OCI-LY7 (cell line): ENCODE measurements around the gene SRP54. TPM values are rescaled to one million over a fixed set of nuclear protein-coding genes. Genes with fewer than 3 reads are reported as not detected.
"Not testable (repeated sequence)": the region's sequence is repeated elsewhere in the genome, so short reads cannot be mapped to it uniquely, and the experiment has no call there.

Source experiments
- BruUV-seq: library from RNA; stranded (reverse); fragments of 400-500 nt; replicated peaks from 2 replicates; lab custom pipeline; 2021; lab: Mats Ljungman, UMichigan
- CTCF ChIA-PET: fragments of 300-600 bp; sonication (Branson Sonifier 250); formaldehyde crosslinking; loops from one replicate; lab custom pipeline; 2022; ENCODE audit warnings: antibody characterized with exemption; ENCODE audit not compliant: unreplicated experiment; lab: Charles Lee
- POLR2A ChIA-PET: fragments of 300-600 bp; sonication (Branson Sonifier 250); formaldehyde crosslinking; loops from one replicate; lab custom pipeline; 2022; ENCODE audit warnings: antibody characterized with exemption; lab: Charles Lee
- DNase-seq: peaks from one replicate; pipeline ENCODE4 v3.0.0-alpha.2; 2015; ENCODE audit warnings: low spot score
- H2AFZ ChIP-seq: fragments of 200-600 bp; sonication (generic), shearing (Covaris generic); 2 replicates; pipeline ENCODE4 v1.6.1; 2014; ENCODE audit warnings: mild to moderate bottlenecking, antibody characterized with exemption, low read length, moderate library complexity
- H3K27ac ChIP-seq: fragments of 200-600 bp; sonication (generic); 2 replicates; pipeline ENCODE4 v1.5.1; 2014; ENCODE audit warnings: mixed run types, low read depth, mild to moderate bottlenecking, moderate library complexity, low read length, inconsistent platforms; ENCODE audit not compliant: poor library complexity, severe bottlenecking
- H3K36me3 ChIP-seq: fragments of 200-600 bp; sonication (generic); 2 replicates; pipeline ENCODE4 v1.6.1; 2014; ENCODE audit warnings: mild to moderate bottlenecking, antibody characterized with exemption, low read length, moderate library complexity, mixed read lengths; ENCODE audit not compliant: insufficient read depth
- H3K4me1 ChIP-seq: fragments of 200-600 bp; sonication (generic); 2 replicates; pipeline ENCODE4 v1.5.1; 2014; ENCODE audit warnings: mild to moderate bottlenecking, low read length; ENCODE audit not compliant: insufficient read depth, poor library complexity, severe bottlenecking
- H3K4me2 ChIP-seq: fragments of 200-600 bp; sonication (generic); 2 replicates; pipeline ENCODE4 v1.6.1; 2014; ENCODE audit warnings: mild to moderate bottlenecking, low read length
- H3K4me3 ChIP-seq: fragments of 200-600 bp; sonication (generic); 2 replicates; pipeline ENCODE4 v1.5.1; 2014; ENCODE audit warnings: mild to moderate bottlenecking, low read depth, low read length; ENCODE audit not compliant: poor library complexity, severe bottlenecking
- H3K79me2 ChIP-seq: fragments of 200-600 bp; sonication (generic); 2 replicates; pipeline ENCODE4 v1.6.1; 2016; ENCODE audit warnings: low read depth, mild to moderate bottlenecking, low read length, moderate library complexity, mixed read lengths; ENCODE audit not compliant: insufficient read depth
- H3K9me2 ChIP-seq: fragments of 200-600 bp; sonication (generic); 2 replicates; pipeline ENCODE4 v1.6.1; 2016; ENCODE audit warnings: mild to moderate bottlenecking, low read length, mixed read lengths; ENCODE audit not compliant: insufficient read depth
- H3K9me3 ChIP-seq: fragments of 200-600 bp; sonication (generic); 2 replicates; pipeline ENCODE4 v1.6.1; 2014; ENCODE audit warnings: mild to moderate bottlenecking, mixed run types, low read length, mixed read lengths
- H4K20me1 ChIP-seq: fragments of 200-600 bp; sonication (generic); 2 replicates; pipeline ENCODE4 v1.6.1; 2014; ENCODE audit warnings: mild to moderate bottlenecking, antibody characterized with exemption, low read length, moderate library complexity, mixed read lengths; ENCODE audit not compliant: insufficient read depth
- EZH2phosphoT487 ChIP-seq: fragments of 200-600 bp; sonication (generic); IDR thresholded peaks from 2 replicates; pipeline ENCODE4 v1.6.1; 2018; ENCODE audit warnings: low read depth, borderline replicate concordance, mild to moderate bottlenecking, mixed run types, antibody characterized with exemption, low read length, moderate library complexity, mixed read lengths
- intact Hi-C: fragments of 100-400 bp; cut with micrococcal nuclease; formaldehyde crosslinking; loops from one replicate; pipeline ENCODE4 v1.10.0; 2022; ENCODE audit not compliant: unreplicated experiment
- total RNA-seq, 2 experiments: library from RNA; depleted of rRNA in 1 of 2; stranded (reverse); fragments of >200 nt in 1 of 2; shearing (Covaris generic) in 1 of 2; gene quantifications; 2 replicates each; pipeline ENCODE4 v1.2.3, GENCODE V29; 2014 to 2022
- TF ChIP-seq, protein P1 (sequence below): fragments of 200-600 bp; sonication (generic); conservative IDR thresholded peaks from 2 replicates; pipeline ENCODE4 v1.5.1; 2014; ENCODE audit warnings: mild to moderate bottlenecking, antibody characterized with exemption, low read length, moderate library complexity, mixed read lengths

Gene SRP54
- total RNA-seq, 2 experiments from 2014 or later, result 50.9 to 86.0 TPM

GRCh38 chr14:35038312-35038711 is 55.5 kb downstream of the SRP54 start:
- Histone ChIP-seq H3K9me3 (peaks cover 17% of the 10 kb centered on the region), H3K36me3 (peaks cover 13% of the 10 kb centered on the region)
- H3K79me2 ChIP-seq, H3K9me2 ChIP-seq, H3K4me1 ChIP-seq, H3K4me2 ChIP-seq, POLR2A ChIA-PET, CTCF ChIA-PET, H2AFZ ChIP-seq, intact Hi-C loops, DNase-seq, H4K20me1 ChIP-seq, H3K4me3 ChIP-seq, BruUV-seq, H3K27ac ChIP-seq: not testable (repeated sequence)

DNA sequence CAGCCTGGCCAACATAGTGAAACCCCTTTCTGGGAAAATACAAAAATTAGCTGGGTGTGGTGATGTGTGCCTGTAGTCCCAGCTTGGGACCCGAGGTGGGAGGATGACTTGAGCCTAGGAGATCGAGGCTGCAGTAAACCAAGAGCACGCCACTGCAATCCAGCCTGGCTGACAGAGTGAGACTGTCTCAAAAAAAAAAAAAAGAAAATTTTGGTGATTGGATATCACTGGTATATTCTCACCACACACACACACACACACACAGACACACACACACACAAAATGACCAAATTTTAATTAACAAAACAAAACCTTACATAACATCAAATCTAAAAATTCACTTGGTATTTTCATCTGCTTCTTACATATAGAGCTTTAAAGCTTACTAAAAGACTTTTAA is 59.8 kb downstream of the SRP54 start:
- H3K9me2 ChIP-seq, result no peaks in the 10 kb centered on the region
- ChIA-PET POLR2A (interaction anchor here (0.6 to 1.5 kb wide), 6 partner anchors 10 to 412 kb away, joined by 3 to 6 read pairs (median 4); partner anchors contain the start of gene SNX6), CTCF (no interaction called here)
- intact Hi-C loops, result no loop called here
- H3K36me3 ChIP-seq, result no peaks in the 10 kb centered on the region
- H3K9me3 ChIP-seq, result no peaks in the 10 kb centered on the region
- no peak overlapping the region for H3K4me3 ChIP-seq
- H3K4me1 ChIP-seq, result peaks cover 14% of the 10 kb centered on the region
- BruUV-seq, result no TSS peak
- 0 out of 2 replicates have a peak overlapping the region, but pooled peaks have one; percentile 24 for H2AFZ ChIP-seq
- peaks cover 7% of the 10 kb centered on the region; the same call in 1 of the 2 replicates for H3K79me2 ChIP-seq
- no peak overlapping the region for H3K4me2 ChIP-seq
- DNase-seq, result no peak
- H3K27ac ChIP-seq, result no peak overlapping the region
- H4K20me1 ChIP-seq, result no peaks in the 10 kb centered on the region
- no peak for TF ChIP-seq EZH2phosphoT487
- TF ChIP-seq, protein P1, sequence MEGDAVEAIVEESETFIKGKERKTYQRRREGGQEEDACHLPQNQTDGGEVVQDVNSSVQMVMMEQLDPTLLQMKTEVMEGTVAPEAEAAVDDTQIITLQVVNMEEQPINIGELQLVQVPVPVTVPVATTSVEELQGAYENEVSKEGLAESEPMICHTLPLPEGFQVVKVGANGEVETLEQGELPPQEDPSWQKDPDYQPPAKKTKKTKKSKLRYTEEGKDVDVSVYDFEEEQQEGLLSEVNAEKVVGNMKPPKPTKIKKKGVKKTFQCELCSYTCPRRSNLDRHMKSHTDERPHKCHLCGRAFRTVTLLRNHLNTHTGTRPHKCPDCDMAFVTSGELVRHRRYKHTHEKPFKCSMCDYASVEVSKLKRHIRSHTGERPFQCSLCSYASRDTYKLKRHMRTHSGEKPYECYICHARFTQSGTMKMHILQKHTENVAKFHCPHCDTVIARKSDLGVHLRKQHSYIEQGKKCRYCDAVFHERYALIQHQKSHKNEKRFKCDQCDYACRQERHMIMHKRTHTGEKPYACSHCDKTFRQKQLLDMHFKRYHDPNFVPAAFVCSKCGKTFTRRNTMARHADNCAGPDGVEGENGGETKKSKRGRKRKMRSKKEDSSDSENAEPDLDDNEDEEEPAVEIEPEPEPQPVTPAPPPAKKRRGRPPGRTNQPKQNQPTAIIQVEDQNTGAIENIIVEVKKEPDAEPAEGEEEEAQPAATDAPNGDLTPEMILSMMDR, result no peak

DNA sequence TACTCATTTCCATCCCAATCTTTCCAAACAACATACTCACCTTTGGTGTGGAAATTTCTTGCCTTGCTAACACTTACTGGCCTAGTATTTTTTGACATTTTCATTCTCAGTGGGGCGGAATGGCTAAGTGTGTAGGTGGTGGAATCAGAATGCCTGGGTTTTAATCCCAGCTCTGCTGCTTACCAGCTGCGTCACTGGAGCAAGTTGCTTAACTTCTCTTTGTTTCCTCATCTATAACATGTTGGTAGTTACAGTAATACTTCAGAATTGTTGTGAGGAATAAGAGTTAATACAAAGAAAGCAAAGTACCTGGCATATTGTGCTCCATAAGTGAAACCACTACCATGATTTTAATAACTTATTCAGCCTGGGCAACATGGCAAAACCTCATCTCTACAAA is 60.3 kb downstream of the SRP54 start:
- TF ChIP-seq EZH2phosphoT487, result no peak
- TF ChIP-seq, protein P1, result no peak
- peak overlapping the region; percentile 24; the same call in 1 of the 2 replicates for H2AFZ ChIP-seq
- POLR2A ChIA-PET, result interaction anchor here (0.6 to 1.5 kb wide), 6 partner anchors 10 to 413 kb away, joined by 3 to 6 read pairs (median 3); partner anchors contain the start of gene SNX6
- H3K27ac ChIP-seq, result no peak overlapping the region
- no peaks in the 10 kb centered on the region for H3K9me2 ChIP-seq
- H3K4me2 ChIP-seq, result no peak overlapping the region
- intact Hi-C loops, result no loop called here
- BruUV-seq, result no TSS peak
- peaks cover 18% of the 10 kb centered on the region for H3K4me1 ChIP-seq
- H4K20me1 ChIP-seq, result no peaks in the 10 kb centered on the region
- peaks cover 7% of the 10 kb centered on the region; the same call in 1 of the 2 replicates for H3K79me2 ChIP-seq
- H3K36me3 ChIP-seq, result no peaks in the 10 kb centered on the region
- DNase-seq, result no peak
- CTCF ChIA-PET, result no interaction called here
- no peaks in the 10 kb centered on the region for H3K9me3 ChIP-seq
- no peak overlapping the region for H3K4me3 ChIP-seq
